A549 (cell line): ENCODE data around the gene SYNDIG1L.

ENCODE experiments used
- ATOH8 ChIP-seq: fragments of 250-450 bp; sonication (Bioruptor Pico); IDR thresholded peaks from 2 replicates; pipeline ENCODE4 v1.5.0; 2020; ENCODE audit warnings: low read depth, mild to moderate bottlenecking, moderate library complexity
- CHD2 ChIP-seq: fragments of 150-350 bp; IDR thresholded peaks from 2 replicates; pipeline ENCODE4 v1.6.1; 2014; ENCODE audit warnings: low read length; ENCODE audit not compliant: partially characterized antibody
- KDM1A ChIP-seq: fragments of 200-600 bp; sonication (generic); IDR thresholded peaks from 2 replicates; pipeline ENCODE4 v1.6.1; 2016; ENCODE audit warnings: low read depth, mild to moderate bottlenecking
- MAFK ChIP-seq: fragments of 450-650 bp; IDR thresholded peaks from 2 replicates; pipeline ENCODE4 v1.6.1; 2014; ENCODE audit not compliant: partially characterized antibody
- PHF8 ChIP-seq: fragments of 200-600 bp; sonication (generic); IDR thresholded peaks from 2 replicates; pipeline ENCODE4 v1.6.1; 2016; ENCODE audit warnings: low read depth, mild to moderate bottlenecking, antibody characterized with exemption, moderate library complexity, borderline replicate concordance
- POLR2A ChIP-seq: IDR thresholded peaks from 2 replicates; pipeline ENCODE4 v1.6.1; 2012; ENCODE audit warnings: mild to moderate bottlenecking, low read length
- RCOR1 ChIP-seq: fragments of 150-350 bp; IDR thresholded peaks from 2 replicates; pipeline ENCODE4 v1.6.1; 2014; ENCODE audit warnings: antibody characterized with exemption, low read length, low read depth
- TF ChIP-seq, protein P1 (sequence below): fragments of >200 bp; sonication (Bioruptor Twin); formaldehyde crosslinking; IDR thresholded peaks from 3 replicates; pipeline ENCODE4 v1.5.1; 2016
- TF ChIP-seq, protein P2 (sequence below): fragments of 200-600 bp; sonication (generic); IDR thresholded peaks from 2 replicates; pipeline ENCODE4 v1.6.1; 2016; ENCODE audit warnings: antibody characterized with exemption, mild to moderate bottlenecking, moderate library complexity
- TF ChIP-seq, protein P3 (sequence below): IDR thresholded peaks from 2 replicates; pipeline ENCODE4 v1.6.1; 2012

DNA sequence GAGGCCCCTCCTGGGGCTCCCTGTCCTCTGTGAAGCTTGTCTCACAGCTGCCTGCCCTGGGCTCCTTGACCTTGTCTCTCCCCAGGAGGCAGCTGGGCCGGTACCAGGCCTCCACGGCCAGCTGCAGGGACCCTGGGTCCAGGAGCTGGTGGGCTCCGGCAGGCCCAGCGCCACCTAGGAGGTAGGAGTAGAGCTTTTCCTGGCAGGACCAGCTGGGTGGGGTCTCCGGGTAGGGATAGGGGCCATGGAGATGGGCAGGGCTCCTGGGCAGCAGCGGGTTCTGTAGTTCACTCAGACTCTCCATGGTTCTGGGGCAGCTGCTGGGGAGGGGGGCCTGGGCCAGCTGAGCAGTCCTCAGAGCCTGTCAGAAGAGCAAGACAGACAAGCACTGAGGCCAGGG lies 16.6 kb downstream of the SYNDIG1L start:
- TF ChIP-seq, protein P1, sequence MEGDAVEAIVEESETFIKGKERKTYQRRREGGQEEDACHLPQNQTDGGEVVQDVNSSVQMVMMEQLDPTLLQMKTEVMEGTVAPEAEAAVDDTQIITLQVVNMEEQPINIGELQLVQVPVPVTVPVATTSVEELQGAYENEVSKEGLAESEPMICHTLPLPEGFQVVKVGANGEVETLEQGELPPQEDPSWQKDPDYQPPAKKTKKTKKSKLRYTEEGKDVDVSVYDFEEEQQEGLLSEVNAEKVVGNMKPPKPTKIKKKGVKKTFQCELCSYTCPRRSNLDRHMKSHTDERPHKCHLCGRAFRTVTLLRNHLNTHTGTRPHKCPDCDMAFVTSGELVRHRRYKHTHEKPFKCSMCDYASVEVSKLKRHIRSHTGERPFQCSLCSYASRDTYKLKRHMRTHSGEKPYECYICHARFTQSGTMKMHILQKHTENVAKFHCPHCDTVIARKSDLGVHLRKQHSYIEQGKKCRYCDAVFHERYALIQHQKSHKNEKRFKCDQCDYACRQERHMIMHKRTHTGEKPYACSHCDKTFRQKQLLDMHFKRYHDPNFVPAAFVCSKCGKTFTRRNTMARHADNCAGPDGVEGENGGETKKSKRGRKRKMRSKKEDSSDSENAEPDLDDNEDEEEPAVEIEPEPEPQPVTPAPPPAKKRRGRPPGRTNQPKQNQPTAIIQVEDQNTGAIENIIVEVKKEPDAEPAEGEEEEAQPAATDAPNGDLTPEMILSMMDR: no peak
- TF ChIP-seq CHD2 (no peak), ATOH8 (no peak), MAFK (no peak), POLR2A (no peak), PHF8 (no peak), KDM1A (no peak), RCOR1 (no peak)
- TF ChIP-seq, protein P2, sequence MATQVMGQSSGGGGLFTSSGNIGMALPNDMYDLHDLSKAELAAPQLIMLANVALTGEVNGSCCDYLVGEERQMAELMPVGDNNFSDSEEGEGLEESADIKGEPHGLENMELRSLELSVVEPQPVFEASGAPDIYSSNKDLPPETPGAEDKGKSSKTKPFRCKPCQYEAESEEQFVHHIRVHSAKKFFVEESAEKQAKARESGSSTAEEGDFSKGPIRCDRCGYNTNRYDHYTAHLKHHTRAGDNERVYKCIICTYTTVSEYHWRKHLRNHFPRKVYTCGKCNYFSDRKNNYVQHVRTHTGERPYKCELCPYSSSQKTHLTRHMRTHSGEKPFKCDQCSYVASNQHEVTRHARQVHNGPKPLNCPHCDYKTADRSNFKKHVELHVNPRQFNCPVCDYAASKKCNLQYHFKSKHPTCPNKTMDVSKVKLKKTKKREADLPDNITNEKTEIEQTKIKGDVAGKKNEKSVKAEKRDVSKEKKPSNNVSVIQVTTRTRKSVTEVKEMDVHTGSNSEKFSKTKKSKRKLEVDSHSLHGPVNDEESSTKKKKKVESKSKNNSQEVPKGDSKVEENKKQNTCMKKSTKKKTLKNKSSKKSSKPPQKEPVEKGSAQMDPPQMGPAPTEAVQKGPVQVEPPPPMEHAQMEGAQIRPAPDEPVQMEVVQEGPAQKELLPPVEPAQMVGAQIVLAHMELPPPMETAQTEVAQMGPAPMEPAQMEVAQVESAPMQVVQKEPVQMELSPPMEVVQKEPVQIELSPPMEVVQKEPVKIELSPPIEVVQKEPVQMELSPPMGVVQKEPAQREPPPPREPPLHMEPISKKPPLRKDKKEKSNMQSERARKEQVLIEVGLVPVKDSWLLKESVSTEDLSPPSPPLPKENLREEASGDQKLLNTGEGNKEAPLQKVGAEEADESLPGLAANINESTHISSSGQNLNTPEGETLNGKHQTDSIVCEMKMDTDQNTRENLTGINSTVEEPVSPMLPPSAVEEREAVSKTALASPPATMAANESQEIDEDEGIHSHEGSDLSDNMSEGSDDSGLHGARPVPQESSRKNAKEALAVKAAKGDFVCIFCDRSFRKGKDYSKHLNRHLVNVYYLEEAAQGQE: no peak
- TF ChIP-seq, protein P3, sequence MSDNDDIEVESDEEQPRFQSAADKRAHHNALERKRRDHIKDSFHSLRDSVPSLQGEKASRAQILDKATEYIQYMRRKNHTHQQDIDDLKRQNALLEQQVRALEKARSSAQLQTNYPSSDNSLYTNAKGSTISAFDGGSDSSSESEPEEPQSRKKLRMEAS: no peak
